Activated effector memory CD4-positive, alpha-beta T cell treated with Interleukin-2 at 50 U/mL for 16 hours (primary cell): ENCODE measurements around the gene VPS54.

Experiments used
- DNase-seq: peaks from one replicate; pipeline ENCODE4 v3.0.0-alpha.2; 2020

Gene VPS54

DNA sequence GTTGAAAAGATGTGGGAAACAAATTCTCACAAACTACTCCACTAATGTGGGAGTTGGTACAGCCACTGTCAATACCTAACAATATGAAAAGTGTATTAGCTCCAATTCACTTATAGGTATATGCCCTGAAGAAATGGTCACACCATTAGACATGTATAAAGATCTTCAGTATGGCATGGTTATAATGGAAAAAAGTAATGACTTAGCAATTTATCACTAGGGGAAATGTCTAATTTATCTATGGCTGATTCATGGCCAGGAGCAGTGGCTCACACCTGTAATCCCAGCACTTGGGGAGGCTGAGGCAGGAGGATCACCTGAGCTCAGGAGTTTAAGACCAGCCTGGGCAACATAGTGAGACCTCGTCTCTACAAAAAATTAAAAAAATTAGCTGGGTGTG is 125.1 kb downstream of the VPS54 start:
- DNase-seq, result no peak

DNA sequence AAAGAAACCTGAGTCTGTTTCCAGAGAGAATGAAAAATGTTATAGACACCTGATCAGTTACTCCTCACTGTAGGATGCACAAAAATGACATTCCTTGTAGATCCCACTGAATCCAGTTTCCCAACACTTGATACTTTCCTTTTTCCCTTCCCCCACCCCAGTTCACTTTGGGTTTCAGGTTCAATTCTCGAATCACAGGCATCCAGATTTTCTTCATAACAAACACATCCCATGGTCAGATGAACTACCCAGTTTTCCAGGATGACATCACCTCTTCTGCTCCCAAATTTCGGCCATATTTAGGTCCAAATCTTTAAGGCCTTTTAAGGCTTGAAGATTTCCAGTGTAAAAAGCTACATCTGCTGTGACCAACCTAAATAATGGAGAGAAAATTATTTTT is 126.1 kb downstream of the VPS54 start:
- DNase-seq, result no peak

DNA sequence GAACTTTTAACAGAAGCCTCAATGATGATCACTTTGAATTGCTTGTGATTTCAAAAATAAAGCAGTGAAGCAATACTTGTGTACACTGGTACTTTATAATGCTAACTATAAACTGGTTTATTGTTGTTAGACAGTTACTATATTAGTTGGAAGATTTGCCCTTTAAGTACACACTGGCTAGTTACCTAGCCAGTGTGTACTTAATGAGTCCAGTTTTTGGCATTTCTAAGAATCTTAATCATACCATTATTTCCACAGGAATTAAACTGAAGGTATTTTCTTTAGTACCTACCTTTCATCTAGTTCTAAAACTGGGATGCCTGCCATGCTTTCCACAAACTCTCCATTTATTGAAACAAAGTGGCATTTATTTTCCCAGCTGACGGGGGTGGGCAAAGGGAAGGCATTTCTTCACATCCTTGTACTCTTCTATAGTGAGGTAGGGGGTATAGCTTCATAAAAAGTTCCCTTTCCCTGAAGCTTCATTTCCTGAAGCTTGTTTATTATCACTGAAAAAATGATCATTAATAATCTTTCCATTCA is 127.7 kb downstream of the VPS54 start:
- DNase-seq, result no peak

DNA sequence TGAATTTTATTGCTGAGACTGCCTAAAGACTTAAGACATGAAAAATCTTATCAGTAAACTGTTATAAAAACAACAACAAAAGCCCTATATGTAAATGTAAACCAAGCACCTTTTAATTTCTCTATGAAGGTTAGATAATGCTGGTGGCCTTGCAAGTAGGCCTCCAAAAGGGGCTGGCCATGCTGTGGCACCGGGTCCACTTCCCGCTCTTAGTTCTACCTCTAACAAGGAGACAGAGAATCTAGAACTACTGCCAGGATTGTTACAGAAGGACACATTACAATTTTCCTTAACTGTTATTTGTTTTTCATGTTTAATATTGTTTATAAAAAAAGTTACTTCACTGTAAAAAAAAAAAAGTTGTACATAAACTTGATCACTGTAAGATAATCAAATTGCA is 128.6 kb downstream of the VPS54 start:
- DNase-seq, result no peak

DNA sequence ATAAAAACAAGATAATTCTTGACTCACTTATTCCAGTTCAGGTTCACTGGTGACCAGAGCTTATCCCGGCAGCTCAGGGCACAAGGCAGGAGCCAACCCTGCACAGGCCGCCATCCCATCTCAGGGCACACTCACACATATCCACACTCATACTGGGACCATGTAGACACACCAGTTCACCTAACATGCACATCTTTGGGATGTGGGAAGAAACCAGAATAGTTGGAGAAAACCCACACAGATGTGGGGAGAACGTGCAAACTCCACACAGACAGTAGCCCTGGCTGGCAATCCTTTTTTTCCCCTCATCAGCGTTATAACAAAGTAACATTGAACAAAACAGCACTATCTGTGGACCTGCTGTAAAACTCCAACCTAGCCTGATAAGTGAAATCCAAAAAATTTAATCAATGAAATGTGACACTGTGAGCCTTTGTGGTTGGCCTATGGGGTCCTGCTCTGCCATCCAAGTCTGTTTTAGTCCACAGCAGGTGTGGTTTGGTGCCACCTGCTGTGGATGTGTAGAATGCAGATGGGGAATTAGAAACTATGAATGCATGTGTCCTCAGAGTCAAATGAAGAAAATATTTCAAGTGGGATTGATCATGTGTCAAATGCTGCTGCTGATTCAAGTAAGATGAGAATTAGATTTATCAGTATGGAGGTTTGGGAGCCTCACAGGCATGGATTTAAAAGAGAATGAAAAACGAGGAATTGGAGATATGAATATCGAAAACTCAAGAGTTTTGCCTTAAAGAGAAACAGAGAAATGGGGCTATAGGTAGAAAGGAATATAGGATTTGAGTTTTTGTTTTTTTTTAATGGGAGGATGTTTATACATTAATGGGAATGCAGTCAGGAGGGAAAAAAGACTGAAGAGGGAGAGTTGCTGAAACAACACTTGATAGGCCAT is 130.5 kb downstream of the VPS54 start:
- no peak for DNase-seq

DNA sequence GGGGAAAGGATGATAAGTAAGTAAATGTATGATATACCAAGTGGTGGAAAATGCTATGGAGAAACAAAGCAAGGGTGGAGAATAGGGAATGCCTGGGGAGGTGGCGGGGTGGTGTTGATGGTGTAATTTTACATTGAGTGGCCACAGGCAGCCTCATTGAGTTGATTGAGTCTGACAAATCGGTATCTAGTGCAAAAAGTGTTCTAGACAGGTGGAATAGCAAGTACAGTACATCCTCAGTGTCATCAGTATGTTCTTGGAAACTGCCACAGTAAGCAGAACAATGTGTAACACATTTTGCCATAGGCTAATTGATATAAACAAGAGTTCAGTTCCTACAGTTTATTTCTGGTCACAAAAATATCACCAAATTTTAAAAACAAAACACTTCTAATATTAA is 131.2 kb downstream of the VPS54 start:
- no peak for DNase-seq

DNA sequence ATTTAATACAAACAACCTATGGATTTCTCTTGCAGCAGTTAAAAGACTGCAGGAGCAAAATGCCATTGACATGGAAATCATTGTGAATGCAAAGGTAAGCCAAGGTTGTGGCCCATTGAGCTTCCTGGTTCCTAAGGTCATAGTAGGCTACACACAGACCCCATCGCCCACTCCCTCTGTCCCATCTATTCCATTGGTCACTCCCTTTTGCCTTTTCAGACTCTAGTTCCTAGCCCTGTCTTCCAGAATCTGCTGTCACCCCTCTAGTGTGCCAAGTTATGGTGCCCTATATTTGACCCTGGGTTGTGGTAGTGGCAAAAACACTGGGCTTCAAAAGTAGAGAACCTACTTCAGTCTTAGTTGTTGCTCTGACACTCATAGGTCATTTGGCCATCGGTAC is 132.8 kb downstream of the VPS54 start:
- no peak for DNase-seq

DNA sequence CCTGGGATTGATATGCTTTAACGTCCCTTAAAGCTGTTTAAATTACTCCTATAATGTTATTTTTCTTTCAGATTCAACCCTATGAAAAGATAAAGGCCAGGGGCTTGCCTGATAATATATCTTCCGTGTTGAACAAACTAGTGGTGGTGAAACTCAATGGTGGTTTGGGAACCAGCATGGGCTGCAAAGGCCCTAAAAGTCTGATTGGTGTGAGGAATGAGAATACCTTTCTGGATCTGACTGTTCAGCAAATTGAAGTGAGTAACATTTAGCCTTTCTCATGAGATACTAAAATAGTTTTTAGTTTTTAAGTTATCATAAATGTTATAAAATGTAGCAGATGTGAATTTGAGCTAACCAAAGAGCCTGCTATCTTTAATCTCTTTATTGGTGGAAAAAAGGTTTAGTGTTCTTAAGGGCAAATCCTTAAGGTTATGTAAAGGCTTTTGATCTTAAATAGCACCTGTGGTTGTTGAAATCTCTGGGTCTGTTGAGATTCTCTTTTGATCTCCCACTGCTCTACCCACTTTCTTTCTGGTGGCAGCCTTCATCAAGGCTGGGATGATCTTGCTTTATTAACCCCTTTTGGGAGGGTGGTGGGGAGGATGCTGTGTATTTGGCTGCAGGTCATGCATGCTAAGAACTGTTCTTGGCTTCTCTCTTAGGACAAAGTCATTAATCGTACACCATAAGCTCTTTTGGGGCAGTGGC is 136.7 kb downstream of the VPS54 start:
- no peak for DNase-seq

DNA sequence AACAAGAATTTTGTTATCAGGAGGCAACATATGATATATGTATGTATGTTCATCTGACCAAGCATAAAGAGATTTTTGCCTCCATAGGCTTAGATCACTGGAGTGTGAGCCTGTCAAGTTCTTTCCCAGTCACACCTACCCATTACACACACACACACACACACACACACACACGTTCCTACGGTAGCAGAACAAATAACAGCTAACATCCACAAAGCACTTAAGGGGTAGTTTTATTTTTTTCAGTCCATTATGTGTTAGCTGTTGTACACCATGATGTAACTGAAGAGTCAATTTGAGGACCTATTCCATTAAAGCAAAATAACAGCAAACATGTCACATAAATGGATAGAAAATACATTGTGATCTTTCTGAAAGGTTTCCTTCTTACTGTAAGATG is 138.0 kb downstream of the VPS54 start:
- DNase-seq, result no peak

DNA sequence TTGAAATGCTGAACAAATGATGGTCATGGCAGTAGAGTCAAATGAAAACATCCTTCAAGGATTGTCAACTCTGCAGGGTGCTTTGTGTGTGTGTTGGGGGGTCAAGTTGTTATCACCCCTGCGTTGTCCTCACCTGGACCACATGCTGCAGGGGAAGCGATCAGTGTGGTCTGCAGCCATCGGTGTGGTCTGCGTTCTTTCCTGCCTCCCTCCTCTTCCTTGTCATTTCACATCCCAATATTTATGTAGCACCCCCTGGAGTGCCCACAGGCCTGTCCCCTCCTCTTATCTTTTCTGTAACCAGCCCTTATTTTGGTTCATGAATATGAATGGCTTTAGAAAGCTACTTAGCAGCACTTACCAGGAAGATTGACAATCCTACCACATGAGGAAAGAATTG is 138.6 kb downstream of the VPS54 start:
- no peak for DNase-seq

DNA sequence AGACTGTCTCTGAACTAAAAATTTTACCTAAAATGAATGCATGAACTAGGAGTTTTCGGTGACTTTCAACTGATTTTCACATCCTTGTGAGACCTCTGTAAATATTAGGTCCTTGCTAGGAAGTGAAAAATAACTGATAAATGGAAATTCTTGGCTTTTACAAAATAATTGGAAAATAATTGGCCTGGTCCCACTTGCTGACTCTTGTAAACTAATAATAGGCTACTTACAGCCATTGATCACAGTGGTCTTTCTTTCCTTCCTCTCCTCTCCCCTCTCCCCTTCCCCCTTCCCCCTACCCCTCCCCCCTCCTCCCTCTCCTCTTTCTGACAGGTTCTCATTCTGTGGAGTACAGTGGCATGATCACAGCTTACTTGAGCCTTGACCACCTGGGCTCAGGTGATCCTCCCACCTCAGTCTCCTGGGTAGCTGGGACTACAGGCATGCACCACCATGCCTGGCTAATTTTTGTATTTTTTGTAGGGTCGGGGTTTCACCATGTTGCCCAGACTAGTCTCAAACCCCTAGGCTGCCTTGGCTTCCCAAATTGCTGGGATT is 139.3 kb downstream of the VPS54 start:
- DNase-seq, result no peak

DNA sequence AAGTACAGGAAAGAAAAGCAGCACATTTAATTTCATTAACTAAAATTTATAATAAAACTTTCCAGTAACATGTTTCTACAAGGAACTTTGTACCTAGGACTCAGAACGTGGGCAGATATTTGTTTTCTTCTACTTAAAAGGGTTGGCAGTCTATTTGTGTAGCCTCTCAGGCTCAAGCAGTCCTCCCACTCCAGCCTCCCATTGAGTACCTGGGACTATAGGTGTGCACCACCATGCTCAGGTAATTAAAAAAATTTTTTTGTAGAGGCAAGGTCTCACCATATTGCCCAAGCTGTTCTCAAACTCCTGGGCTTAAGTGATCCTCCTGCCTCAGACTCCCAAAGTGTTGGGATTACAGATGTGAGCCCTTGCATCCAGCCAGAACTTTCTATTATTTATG is 140.7 kb downstream of the VPS54 start:
- no peak for DNase-seq

DNA sequence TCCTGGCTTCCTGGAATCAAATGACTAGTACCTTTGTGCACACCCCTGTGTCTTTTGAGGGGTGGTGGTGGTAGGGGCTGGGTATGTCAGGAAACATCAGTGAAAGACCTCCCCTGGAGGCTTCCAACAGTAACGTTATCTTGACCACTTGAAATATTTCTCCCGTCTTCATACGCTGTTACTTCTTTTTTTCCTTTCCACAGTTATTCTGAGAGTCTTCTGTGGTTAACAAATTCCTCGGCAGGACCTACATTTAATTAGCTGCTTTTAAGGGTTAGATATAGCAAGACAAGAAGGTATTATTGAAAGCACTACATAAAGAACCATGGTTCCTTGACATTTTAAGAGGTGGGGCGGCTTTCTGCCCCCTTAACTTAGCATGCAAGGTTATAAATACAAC is 142.9 kb downstream of the VPS54 start:
- no peak for DNase-seq

DNA sequence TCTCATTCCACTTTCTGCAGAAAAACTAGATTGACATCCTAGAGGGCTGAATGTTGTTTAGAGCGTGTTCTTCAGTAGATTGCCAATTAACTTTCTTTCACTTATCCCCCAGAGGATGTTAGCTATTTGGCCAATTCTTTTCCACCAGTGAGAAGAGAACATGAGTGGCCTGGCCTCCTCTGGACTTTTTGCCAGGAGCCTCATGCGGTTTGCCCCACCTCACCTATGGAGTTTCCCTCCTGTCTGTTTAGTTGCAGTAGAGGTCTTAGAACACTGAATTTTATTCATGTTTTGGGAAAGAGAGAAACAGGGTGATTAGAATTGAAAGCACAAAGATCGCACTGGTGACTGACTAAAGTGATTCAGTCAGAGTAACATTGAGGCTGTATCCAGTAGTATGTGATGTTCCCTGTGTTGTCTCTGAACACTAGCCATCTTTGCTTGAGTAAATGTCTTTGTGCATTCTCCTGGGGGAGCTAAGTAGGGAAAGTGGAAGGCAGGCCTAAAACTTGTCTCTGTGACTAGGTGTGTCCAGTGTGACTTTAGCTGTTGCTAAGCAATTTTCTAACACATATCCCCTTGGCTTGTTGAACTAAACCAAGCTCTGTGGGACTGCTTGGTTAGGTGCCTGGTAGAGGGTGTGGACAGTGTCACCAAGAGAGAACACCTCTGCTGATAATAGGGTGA is 143.5 kb downstream of the VPS54 start:
- no peak for DNase-seq

DNA sequence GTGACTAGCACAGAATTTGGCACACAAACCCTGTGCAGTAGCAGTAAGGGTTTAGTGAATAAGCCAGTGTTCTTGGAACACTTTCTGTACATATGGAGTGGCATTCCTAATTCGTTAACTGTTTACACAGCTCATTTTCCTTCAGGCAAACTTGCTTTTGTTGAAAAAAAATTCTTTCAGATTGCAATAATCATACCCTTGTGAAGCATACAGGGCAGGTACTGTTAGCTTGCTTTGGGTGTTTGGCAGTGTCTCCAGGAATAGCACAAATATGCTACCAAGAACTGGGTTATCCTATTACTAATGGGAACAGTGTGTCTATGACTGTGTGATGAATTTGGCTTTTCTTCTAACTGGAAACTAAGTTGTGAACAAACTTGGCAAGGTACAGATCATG is 144.1 kb downstream of the VPS54 start:
- DNase-seq, result no peak

DNA sequence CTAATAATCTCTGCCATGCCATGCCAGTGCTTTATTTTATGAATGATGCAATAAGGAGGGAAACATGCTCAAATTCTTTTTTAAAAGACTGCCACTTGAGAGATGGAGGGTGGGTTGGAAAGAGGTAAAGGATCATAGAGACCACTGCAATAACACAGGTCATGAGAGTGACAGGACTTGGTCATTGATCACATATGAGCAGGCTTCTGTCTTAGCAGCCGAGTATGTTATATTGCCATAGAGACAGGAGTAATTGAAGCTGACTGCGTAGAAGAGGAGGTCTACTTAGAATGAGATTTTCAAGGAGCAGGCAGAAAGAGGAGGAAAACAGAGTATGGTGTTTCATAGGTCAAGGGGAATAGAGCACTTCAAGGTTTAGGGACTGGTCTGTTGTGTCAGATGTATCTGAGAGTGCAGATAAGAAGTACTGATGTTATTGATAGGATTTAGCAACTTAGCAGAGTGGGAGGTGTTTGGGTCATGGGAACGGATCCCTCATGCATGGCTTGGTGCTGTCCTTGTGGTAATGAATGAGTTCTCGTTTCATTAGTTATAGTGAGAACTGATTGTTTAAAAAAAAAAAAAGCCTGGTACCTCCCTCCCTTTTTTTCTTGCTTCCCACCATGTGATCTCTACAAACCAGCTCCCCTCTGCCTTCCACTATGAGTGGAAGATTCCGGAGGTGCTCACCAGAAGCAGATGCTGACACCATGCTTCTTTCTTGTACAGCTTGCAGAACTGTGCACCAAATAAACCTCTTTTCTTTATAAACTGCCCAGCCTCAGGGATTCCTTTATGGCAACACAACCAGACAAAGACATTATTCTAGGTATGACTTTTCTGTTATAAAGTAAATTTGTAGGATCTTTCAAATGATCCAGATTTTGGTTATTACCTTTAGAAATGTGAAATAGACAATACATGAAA is 144.8 kb downstream of the VPS54 start:
- no peak for DNase-seq

DNA sequence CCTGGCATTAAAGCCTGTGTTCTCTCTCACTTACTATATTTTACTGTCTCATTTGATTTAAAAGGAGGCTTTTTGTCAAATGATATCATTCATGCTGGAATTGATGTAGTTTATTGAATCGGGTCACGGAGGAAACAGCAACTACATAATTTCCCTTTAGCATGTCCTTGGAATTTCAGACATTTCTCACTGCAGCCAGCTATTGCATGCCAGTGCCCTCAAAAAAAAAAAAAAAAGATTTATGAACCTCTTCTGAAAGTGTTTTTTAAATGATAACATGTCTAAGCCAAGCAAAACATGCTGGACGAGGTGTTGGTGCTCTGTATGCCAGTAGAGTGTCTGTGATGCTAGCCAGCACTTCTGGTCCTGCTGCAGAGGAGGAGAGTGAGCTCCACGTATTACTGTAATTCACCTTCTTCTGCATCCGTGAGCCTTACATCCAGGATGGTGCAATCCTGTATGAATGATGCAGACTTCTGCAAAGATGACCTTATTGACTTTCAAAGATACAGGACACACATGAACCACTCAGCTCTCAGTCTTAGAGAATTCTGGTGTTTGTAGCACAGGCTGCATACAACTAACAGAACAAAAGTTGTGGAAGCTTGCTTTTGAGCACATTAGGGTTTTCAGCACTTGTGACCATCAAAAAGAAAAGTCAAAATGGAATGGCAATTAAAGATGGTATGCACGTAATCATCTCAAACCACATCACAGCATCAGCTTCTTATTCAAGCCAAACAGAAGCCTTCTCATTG is 146.5 kb downstream of the VPS54 start:
- no peak for DNase-seq

DNA sequence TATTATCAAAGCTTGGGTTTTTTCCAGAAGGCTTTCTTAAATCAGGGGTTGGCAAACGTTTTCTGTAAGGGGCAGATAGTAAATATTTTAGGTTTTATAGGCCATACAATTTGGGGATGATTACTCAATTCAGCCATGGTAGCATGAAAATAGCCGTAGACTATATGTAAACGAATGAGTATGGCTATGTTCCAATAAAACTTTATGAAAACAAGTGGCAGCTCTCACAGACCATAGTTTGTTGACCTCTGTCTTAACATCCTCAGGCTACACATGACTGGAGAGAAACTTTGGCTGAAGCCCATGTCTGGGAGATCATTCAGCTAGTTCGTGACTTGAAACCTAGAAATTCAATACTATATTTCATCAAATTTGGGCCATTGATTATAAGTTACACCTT is 147.4 kb downstream of the VPS54 start:
- no peak for DNase-seq

DNA sequence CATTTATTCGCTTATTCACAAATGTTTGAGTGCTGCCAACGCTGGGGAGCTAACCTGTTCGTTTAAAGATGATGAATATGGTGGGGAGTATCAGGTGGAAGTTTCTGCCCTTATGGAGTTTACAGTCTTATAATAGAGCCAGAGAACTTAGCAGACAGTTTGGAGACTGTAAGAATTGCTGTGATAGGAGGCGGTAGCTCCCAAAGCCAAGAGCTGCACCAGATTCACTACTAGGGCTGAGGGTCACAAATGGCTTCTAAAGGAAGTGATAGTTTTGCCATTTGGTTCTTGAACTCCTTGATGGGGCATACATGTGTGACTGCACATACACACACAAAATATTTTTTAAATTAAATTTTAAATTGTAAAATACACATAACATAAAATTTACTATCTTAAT is 148.5 kb downstream of the VPS54 start:
- no peak for DNase-seq

DNA sequence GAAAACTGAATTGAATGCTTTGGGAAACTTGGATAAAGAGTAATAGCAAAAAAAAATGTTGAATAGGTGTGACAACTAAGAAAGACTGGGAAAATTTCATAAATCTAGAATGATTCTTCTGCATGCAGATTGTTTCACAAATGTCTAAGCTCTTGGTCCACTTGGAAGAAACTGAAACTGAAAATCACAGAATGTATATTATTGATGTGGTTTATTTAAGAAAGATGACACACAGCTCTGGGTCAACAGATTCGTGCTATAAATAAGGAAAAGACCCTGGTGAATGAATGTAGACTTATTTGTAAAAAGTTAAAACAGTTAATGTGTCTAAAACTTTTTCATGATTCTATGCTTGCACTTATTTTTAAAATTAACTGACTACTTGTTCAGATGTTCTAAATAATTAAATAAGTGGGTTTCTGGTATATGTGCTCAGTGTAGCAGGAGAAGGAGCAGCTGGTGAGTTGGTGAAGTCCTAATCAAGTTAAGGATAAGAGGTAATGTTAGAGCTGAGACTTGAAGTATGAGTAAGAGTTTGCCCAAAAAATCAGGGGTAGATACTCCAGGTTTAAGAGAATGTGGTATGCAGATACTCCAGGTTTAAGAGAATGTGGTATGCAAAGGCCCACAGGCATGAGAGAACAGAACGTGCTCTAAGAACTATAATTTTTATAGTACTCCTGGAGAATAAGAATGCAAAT is 153.1 kb downstream of the VPS54 start:
- no peak for DNase-seq
